Activated T-helper 1 cell treated with Interleukin-2 at 50 U/mL for 16 hours (primary cell): ENCODE results near the gene PLK5.
A peak's percentile ranks its signal among the peaks of the same experiment; 100 is the strongest.
"Not testable (repeated sequence)": the region's sequence is repeated elsewhere in the genome, so short reads cannot be mapped to it uniquely, and the experiment has no call there.

ENCODE experiments used
- DNase-seq: peaks from one replicate; pipeline ENCODE4 v3.0.0-alpha.2; 2020; ENCODE audit warnings: low read depth

The PLK5 gene

DNA sequence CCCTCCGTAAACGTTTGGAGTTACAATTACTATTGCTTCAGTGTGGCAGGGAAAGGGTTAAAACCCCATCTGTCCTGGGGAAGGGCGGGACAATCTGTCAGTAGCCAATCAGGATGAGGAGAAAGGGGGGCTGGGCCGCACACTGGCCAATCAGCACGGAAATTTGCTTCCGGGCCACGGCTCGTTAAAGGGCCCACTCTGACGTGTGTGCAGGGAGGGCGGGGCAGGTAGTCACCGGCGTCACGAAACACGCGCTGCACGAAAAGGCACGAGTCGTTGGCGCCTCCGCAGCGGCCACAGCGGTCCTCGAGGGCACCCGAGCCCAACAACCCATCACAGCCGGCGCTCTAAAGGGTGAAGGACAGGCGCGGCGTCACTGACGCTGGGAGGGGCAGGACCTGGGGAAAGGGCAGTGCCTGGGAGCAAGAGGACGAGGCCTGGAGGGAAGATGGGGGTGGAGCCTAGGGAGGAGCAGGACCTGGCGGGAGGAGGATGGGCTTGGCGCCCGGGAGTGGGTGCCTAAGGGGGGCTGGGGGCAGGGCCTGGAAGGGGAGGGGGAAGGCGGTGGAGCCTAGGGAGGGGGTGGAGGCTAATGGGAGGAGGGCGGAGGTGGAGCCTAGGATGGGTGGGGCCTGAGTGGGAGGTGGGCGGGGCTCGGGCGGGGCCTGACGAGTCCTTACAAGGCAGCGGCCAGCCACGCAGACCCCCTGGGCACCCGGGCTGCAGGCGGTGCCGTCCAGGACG is 15.9 kb upstream of the PLK5 start:
- peak; percentile 83 for DNase-seq

DNA sequence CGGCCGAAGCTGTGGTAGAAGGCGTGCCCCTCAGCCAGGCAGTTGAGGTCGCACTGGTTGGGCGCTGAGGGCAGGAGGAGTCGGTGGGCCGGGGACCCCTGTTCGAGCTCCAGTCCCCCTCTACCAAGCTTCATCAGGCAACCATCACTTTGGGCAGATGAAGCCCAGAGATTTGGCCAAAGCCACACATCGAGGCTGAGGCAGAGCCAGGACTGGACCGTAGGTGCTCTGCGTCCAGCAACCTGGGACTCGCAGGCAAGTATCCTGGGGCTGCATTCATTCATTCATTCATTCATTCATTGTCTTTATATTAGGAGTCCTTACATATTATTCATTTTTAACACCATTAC is 15.4 kb upstream of the PLK5 start:
- no peak for DNase-seq

DNA sequence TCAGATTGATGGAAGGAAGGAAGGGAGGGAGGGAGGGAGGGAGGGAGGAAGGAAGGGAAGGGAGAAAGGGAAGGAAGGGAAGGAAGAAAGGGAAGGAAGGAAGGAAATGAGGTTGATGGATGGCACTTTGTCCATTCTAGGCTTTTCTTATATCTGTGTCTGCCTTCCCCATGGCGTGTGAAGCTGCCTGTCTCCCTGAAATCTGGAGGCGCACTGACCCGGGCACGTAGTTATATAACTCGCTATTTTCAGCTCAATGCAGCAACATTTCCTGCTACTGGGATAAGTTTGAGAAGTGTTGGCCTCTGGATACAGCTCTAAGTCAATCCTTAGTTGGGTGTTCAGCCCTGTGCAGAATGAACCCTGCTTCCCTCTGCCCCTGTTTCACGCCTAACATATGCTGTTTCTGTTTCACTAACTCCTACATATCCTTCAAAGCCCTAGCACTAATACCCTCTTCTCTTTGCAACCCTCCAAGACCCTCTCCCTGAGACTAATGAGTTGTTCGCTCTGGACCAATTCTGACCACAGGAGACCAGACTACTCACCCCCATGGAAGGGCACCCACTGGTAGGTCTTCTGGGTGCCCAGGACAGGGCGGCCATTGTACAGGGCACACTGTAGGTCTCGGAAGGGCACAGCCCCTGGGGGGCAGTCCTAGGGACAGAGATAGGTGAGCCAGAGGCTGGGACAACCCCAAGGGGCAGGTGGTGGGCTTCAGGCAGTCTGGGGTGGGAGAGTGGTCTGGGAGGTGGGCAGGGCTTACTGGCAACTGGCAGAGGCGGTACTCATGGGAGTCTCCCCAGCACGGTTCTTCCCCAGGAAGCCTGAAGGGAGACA is 14.1 kb upstream of the PLK5 start:
- DNase-seq, result no peak

DNA sequence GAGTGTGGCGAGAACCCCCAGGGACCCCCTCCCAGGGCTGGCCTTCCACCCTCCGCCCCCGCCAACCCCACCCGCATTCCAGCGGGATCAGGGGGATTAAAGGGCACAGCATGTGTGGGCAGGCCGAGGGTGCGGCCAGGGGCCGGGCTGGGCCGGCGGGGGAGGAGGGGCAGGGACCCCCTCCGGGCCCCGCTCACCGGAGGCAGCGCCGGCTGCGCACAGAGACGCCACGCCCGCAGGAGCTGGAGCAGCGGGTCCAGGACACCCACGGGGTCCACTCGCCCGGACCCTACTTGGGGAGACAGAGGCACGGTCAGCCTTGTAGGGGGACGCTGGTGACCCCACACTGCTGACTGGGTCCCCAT is 13.5 kb upstream of the PLK5 start:
- no peak for DNase-seq

DNA sequence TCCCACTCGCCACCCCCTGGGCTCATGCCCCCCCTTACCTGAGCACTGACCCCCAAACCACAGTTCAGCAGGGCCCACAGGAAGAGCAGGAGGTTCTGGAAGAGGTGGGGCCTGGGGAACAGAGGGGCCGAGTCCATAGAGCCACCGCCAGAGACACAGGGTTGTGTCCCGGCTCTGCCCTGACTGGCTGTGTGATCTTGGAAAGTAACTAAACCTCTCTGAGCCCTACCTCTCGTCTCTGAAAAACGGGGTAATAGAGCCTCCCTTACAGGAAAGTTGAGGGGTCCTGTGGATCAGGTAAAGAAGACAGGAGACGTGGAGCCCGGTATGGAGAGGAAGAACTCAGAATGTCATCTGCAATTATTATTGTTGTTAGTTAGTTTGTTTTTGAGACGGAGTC is 13.1 kb upstream of the PLK5 start:
- no peak for DNase-seq

DNA sequence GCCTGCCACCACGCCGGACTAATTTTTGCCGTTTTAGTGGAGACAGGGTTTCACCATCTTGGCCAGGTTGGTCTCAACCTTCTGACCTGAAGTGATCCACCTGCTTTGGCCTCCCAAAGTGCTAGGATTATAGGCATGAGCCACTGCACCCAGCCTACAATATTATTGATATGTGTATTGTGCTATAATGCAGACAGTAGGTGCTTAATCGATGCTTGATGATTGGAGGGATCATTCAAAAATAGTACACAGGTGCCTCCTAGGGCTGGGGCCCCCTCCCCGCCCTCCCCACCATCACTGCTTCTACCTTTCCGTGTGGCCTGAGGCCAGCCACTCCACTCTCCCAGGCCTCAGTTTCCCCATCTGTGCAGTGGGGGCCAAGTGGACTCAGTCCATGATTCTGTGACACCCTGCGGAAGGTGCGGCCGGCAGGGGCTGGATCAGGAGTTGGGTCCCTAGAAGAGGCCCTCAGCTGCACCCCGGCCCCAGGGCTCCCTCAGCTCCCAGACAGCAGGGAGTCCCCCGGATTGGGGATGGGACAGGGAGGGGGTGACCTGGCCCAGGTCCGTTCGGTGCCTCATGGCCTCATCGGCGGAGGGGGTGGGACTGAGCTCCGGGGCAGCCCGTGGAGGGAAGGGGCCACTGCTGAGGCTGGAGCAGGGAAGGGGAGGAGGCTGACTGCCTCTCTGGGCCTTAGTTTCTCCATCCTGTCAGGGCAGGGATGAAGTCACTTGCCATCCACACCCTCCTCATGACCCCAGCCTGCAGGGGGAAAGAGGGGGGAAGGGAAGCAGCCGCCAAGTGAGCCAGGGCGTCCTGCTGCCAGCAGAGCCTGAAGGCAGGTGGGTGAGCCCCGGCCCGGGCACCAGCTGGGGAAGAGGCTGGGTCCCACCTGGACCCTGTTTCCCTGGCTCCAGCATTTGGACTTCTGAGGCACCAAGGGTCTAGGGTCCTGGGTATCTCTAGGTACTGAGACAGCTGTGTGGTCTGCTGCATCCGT is 12.3 kb upstream of the PLK5 start:
- DNase-seq, result no peak

DNA sequence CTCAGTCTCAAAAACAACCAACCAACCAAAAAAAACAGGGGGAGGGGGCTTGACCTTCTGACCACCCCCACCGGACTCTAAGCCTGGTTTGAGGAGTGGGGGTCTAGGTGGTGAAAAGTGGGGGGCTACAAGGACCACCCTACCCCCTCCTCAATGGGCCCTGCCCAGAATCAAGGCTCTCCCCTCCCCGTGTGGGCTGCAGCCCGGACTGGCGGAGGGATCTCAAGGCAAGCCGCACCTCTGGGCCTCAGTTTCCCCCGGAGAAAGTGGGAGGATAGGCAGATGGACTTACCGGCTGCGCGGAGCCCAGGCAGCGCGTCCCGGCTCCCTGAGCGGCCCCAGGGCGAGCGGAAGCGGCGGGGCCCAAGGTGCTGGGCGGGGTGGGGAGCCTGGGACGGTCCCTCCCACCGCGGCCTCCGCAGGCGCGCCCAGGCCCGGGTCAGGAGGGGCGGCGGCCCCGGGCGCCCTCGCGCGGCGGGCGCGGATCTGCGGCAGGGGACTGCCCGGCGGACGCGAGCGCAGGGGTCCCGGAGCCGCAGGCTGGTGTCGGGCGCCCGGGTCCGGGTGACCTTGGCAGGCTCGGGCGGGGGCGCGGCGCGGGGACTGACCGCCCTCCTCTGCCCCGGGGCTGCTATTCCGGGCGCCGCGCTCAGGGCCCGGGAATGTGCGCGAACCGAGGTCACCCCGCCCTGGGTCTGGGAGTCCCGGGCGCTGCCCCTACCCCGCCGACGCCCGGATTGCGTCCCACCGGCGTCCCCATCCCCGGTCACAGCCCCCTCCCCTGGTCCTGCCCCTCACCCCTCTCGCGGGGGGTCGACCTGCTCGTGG is 11.0 kb upstream of the PLK5 start, which contains the start of gene ADAMTSL5:
Gene ADAMTSL5, minus strand, starts transcription at position 349 of the 828 bp plus-strand sequence. CDS start 2,076 bp downstream, outside the sequence.
- peak; percentile 59 for DNase-seq

DNA sequence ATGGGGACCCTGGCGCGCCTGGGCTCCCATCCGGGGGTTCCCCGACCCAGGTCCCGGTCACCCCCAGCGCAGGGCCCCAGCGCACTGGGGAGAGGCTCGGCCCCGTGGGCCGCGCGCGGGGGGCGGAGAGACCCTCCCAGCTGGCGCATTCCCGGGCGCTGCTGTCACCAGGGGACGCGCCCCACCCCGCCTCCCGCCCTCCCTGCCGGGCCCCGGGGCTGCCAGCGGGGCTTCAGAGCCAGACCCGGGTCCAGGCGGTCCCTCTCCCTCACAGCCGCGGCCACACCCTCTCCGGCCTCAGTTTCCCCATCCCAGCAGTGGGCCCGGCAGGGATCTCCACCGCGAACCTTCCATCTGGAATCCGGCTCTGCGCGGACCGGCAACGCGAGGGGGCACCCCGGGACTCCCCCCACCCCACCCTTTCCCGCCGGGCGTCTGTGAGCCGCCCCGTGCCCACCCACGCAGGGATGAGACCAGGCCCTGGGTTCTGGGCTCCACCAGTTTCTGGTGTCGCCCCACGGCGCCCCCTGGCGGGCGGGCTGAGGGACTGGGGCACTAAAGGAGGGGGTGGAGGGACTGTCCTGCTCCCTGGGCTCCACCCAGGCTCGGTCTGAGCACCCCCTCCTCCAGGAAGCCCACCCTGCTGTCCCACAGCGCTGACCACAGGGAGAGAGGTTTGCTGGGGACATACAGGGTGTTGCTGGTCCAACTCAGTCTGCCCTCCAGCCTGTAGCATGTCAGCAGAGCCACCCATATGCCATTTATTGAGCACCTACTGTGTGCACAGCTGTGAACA is 10.2 kb upstream of the PLK5 start:
- DNase-seq, result peak; percentile 53

DNA sequence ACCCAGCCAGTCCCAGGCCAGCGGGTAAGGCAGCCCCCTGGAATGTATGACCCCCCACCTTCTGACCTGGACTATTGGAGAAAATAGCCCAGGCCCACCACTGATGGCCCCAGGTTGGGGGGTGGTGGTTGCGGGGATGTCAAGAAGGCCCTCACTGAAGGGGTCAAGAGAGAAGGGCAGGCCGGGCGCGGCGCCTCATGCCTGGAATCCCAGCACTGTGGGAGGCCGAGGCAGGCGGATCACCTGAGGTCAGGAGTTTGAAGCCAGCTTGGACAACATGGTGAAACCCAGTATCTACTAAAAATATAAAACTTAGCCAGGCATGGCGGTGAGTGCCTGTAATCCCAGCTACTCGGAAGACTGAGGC is 9.6 kb upstream of the PLK5 start:
- no peak for DNase-seq

DNA sequence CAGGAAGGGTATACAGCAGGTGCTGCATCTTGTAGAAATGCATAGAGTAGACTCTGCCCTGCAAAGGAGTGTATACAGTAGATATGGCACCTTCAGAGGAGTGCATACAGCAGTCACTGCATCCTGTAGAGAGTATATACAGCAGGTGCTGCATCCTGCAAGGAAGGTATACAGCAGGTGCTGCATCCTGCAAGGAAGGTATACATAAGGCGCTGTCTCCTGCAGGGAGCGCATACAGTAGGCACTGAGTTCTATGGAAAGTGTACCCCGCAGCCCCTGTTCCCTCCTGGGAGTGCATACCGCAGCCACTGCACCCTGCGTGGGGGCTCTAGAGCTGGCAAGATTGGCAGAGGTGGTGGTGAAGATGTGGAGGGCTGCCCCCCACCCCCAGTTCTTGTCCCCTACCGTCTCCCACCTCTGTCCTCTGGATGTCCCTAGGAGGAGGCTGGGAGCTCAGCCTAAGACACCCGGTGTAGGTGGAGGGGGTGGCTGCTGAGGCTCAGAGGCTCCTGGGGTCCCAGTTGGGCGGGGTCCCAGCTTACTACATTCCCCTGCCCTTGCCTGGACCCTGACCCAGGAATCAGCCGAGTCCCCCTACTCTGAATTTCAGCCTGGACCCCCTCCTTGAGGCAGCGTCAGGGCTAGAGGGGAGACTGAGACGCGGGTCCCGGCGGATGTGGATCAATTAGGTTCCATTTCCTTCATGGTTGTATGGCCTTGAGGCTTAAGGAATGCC is 8.7 kb upstream of the PLK5 start:
- no peak for DNase-seq

DNA sequence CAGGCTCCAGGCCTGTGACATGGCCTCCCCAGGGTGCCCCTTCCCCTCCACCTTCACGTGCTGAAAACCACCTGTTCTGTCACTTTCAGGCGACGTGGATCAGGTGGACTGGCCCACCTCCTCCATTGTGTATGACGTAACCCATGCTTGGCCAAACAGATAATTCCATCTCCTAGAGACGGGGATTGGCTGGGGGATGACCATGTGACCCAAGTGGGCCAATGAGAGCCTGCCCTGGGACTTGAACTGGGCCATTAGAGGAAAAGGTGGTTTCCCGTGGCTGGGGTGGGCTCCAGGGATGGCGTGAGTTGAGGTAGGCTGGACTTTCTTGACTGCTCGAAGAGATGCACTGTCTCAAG is 7.5 kb upstream of the PLK5 start:
- DNase-seq, result no peak

DNA sequence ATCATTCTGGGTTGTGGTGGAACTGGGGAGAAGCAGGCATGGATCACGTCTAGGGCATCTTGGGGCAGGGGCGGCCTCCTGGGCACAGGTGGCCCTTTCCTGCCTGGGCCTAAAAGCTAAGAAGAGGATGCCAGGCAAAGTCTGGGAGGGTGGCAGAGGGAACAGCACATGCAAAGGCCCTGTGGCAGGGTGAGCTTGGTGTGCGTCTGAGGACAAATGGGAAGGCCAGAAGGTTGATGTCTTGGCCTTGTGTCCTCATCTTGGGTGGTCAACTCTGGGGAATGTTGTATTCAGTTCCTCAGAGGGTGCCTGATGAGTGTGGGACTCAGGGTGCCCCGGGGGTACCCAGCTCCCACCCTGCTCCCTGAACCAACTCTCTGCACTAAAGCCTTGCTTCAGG is 5.4 kb upstream of the PLK5 start:
- no peak for DNase-seq

DNA sequence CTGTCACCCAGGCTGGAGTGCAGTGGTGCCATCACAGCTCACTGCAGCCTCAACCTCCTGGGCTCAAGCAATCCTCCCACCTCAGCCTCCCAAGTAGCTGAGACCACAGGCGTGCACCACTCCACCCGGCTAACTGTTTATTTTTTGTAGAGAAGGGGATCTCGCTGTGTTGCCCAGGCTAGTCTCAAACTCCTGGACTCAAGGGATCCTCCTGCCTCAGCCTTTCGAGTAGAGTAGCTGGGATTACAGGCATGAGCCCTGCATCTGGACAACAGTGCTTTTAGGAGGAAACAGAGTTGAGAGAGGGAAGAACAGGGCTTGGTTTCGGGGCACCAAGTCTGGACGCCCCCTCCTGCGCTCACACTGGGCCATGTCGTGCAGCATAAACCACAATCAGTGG is 4.1 kb upstream of the PLK5 start:
- DNase-seq, result not testable (repeated sequence)

DNA sequence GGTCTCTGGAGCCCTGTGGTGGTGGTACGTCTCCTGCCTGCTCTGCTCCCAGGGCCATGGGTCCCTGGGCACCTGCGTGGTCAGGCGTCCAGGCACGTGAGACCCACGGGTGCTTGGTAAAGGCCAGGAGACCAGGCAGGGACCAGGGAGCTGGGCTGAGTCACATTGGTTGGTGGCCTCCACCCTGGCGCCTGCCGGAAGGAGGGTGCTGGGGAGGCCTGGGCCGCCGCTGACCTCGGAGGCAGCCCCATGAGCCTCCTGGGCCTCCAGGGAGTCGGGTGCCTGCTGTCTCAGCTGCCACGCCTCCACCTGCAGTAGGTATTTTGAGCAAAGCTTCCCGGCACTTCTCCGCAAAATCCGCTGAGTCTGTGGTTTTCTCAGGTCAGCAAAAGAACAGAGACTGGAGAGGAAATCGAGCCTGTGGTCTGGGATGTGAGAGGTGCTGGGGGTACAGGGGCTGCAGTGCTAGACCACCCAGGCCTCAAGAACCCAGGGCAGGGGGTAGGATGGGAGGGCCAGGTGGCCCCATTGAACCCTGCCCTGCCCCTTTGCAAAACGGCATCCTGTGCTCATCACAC is 3.6 kb upstream of the PLK5 start:
- no peak for DNase-seq

DNA sequence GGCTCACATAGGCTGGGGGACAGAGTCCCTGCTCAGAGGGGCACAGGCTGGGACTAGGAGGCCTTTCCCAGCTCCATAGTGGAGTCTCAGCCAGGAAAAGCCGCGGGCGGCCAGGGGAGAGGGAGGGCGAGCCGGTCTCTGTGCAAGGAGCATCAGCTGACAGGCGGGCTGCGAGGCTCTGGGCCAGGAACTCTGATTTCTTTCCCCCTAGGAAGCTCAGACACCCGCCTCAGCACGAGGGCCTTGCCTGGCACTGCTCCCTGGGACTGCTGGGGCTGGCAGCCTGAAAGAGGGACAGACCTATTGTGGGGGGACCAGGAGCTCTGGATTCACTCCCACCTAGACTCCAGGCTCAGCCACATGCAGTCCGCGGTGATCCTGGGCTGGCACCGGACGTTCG is 2.2 kb upstream of the PLK5 start:
- DNase-seq, result no peak

DNA sequence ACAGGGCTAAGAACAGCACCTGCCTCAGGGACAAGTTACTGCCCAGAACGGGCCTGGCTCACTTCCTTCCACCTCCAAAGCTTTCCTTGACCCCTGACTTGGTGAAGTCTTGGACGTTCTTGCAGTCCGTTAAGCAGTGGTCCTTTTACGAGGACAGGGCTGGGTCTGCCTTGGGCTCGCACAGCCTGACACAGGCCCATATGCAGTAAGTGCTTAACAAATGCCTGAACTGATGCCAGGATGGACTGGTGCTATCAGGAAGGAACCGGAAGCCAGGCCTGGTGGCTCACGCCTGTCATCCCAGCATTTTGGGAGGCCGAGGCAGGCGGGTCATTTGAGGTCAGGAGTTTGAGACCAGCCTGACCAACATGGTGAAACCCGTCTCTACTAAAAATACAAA is 1.8 kb upstream of the PLK5 start:
- DNase-seq, result no peak

DNA sequence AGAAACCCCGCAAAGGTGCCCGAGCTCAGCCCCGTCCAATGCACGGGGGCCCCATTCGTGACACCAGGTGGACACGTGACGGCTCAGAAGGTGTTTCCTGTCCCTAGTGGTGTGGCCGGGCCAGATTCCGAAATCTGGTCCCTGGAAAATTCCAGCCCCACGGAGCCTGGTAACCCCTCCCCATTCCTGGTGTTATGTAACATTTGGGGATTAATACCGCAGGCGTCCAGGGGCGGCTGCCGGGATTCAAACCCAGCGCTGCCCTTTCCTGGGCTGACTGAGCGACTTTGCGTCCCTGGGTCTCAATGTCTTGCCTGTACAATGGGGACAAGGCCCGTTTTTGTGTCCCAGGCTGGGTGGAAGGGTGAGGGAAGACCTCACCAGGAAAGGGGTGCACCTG is 1.0 kb upstream of the PLK5 start:
- DNase-seq, result no peak

DNA sequence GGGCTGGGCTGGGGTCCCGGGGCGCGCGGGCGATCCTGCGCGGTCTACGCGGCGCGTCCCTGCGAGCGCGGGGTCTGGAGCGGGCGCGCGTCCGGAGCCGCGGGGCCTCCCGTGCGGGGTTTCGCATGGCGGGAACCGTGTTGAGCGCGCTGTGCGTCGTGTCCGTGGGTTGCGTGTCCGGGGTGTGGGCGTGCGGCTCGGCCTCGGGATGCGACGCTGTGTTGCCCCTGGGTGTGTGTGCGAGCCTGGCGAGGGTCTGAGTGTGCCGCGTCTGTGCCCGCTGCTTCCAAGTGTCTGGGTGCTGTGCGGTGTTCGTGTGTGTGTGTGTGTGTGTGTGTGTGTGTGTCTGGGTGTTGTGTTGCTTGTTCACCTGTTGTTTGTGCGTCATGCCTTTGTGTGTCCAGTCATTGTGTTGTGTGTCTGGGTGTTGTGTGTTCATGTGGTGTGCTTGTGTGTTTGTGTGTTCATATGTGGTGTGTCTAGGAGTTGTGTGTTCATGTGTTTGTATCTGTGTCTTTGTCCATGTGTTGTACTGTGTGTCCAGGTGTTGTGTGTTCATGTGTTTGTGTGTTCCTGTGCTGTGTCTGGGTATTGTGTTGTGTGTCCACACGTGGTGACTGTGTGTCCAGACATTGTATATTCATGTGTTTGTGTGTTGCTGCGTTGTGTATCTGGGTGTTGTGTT is 552 bp downstream of the PLK5 start:
- no peak for DNase-seq

DNA sequence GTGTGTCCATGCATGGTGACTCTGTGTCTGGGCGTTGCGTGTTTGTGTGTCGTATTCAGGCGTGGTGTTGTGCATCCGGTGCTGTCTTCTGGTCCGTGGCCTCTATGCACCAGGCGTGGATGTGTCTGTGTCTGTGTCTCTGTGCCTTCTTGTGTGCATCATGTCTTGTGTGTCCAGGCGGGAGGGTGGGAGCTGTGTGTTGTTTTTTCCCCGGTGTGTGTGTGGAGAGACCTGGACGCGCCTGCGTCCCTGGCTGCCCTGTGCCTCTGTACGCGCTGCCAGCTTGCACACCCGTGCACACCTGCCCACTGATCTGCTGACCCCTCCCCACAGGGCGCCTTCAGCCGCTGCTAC is 1.1 kb downstream of the PLK5 start:
- no peak for DNase-seq
